ENCODE data around the gene PHF8. TPM values are rescaled to one million over a fixed set of nuclear protein-coding genes. Genes with fewer than 3 reads are reported as not detected.
A peak's percentile ranks its signal among the peaks of the same experiment; 100 is the strongest.

The PHF8 gene
- total and polyA plus RNA-seq, 9 of the 15 experiments (the other 6 are each of a cell fraction or from before 2014, with no cell fraction given) = 2.5 to 25.7 (median 12.1) TPM

DNA sequence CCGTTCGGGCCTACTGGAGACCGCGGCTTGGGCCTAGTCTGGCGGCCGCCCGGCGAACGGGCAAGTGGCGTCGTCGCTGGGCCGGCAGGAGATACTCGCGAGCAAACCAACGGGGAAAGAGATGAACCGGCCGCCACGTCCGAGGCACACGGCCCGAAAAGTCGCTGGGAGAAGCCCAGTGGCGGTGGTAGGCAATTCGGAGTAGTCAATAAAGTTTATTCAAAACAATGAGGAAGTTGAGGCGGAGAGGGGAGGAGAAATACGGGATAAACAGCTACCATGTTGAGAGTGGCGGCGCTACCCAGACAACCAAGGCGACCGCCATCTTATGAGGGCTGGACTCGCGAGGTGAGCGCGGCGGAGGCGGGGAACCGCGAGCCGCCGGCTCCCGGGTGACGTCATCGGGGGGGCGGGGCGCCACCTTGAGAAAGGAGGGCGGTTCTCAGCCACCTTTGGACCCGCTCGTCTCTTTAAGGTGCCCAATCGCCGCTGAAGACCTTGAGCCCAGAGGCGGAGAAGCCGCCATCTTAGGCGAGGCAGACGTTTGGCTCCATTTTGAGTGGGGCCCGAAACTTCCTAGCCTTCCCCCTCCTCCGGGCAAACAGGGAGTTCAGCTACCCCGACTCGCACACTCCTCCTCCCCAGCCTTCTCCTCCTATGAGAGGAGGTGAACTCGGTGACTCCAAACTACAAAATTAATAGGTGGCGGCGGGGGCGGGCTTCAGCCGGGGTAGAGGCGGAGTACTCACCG, at the start of gene PHF8 (continued):
- TF ChIP-seq SRF (CRISPR knock-in tag; IDR thresholded peaks at IDR 0.05) (no peak), XRCC4 (IDR thresholded peaks at IDR 0.05; ENCODE audit: extremely low read depth, insufficient read depth, insufficient read length) (no peak), ZNF121 (CRISPR knock-in tag; conservative IDR thresholded peaks at IDR 0.05) (no peak), GTF2A2 (tag; IDR thresholded peaks at IDR 0.05) (no peak), MXI1 (IDR thresholded peaks at IDR 0.05; ENCODE audit: low read depth, low read length) (no peak), HLTF (IDR thresholded peaks at IDR 0.05) (peak; percentile 76; the same call in 1 of the 2 replicates), JUN (IDR thresholded peaks at IDR 0.05; ENCODE audit: borderline replicate concordance, low read depth, low read length) (peak; percentile 95), JUN (CRISPR knock-in tag; IDR thresholded peaks at IDR 0.05; ENCODE audit: borderline replicate concordance) (no peak), KLF10 (CRISPR knock-in tag; IDR thresholded peaks at IDR 0.05) (no peak), ZNF584 (CRISPR knock-in tag; IDR thresholded peaks at IDR 0.05; ENCODE audit: low read depth) (peak; percentile 81), NONO (IDR thresholded peaks at IDR 0.05; ENCODE audit: low read depth in 2 of 2, low read length in 1 of 2) (no peak), SMC3 (conservative IDR thresholded peaks at IDR 0.05; ENCODE audit: insufficient read depth, low read depth, low read length) (no peak), HDAC1 (IDR thresholded peaks at IDR 0.05) (no peak; a peak in 1 of 4 replicates), TAF1 (IDR thresholded peaks at IDR 0.05; ENCODE audit: control insufficient read depth, extremely low read depth, insufficient read depth, low read length, severe bottlenecking) (peak; percentile 31)
- TF ChIP-seq, protein P1, sequence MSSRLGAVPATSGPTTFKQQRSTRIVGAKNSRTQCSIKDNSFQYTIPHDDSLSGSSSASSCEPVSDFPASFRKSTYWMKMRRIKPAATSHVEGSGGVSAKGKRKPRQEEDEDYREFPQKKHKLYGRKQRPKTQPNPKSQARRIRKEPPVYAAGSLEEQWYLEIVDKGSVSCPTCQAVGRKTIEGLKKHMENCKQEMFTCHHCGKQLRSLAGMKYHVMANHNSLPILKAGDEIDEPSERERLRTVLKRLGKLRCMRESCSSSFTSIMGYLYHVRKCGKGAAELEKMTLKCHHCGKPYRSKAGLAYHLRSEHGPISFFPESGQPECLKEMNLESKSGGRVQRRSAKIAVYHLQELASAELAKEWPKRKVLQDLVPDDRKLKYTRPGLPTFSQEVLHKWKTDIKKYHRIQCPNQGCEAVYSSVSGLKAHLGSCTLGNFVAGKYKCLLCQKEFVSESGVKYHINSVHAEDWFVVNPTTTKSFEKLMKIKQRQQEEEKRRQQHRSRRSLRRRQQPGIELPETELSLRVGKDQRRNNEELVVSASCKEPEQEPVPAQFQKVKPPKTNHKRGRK (tag; IDR thresholded peaks at IDR 0.05) = no peak
- TF ChIP-seq, protein P2, sequence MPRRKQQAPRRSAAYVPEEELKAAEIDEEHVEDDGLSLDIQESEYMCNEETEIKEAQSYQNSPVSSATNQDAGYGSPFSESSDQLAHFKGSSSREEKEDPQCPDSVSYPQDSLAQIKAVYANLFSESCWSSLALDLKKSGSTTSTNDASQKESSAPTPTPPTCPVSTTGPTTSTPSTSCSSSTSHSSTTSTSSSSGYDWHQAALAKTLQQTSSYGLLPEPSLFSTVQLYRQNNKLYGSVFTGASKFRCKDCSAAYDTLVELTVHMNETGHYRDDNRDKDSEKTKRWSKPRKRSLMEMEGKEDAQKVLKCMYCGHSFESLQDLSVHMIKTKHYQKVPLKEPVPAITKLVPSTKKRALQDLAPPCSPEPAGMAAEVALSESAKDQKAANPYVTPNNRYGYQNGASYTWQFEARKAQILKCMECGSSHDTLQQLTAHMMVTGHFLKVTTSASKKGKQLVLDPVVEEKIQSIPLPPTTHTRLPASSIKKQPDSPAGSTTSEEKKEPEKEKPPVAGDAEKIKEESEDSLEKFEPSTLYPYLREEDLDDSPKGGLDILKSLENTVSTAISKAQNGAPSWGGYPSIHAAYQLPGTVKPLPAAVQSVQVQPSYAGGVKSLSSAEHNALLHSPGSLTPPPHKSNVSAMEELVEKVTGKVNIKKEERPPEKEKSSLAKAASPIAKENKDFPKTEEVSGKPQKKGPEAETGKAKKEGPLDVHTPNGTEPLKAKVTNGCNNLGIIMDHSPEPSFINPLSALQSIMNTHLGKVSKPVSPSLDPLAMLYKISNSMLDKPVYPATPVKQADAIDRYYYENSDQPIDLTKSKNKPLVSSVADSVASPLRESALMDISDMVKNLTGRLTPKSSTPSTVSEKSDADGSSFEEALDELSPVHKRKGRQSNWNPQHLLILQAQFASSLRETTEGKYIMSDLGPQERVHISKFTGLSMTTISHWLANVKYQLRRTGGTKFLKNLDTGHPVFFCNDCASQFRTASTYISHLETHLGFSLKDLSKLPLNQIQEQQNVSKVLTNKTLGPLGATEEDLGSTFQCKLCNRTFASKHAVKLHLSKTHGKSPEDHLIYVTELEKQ (CRISPR knock-in tag; IDR thresholded peaks at IDR 0.05) = no peak
- TF ChIP-seq, protein P3, sequence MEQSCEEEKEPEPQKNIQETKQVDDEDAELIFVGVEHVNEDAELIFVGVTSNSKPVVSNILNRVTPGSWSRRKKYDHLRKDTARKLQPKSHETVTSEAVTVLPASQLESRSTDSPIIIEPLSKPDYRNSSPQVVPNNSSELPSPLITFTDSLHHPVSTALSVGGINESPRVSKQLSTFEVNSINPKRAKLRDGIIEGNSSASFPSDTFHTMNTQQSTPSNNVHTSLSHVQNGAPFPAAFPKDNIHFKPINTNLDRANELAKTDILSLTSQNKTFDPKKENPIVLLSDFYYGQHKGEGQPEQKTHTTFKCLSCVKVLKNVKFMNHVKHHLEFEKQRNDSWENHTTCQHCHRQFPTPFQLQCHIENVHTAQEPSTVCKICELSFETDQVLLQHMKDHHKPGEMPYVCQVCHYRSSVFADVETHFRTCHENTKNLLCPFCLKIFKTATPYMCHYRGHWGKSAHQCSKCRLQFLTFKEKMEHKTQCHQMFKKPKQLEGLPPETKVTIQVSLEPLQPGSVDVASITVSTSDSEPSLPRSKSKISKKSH (CRISPR knock-in tag; IDR thresholded peaks at IDR 0.05) = no peak
- TF ChIP-seq, protein P4, sequence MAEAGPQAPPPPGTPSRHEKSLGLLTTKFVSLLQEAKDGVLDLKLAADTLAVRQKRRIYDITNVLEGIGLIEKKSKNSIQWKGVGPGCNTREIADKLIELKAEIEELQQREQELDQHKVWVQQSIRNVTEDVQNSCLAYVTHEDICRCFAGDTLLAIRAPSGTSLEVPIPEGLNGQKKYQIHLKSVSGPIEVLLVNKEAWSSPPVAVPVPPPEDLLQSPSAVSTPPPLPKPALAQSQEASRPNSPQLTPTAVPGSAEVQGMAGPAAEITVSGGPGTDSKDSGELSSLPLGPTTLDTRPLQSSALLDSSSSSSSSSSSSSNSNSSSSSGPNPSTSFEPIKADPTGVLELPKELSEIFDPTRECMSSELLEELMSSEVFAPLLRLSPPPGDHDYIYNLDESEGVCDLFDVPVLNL (CRISPR knock-in tag; IDR thresholded peaks at IDR 0.05; ENCODE audit: low read depth) = no peak

All from K562 (cell line).